Glutamatergic neuron (in vitro differentiated cells): ENCODE data around the gene ACSS2. TPM values are rescaled to one million over a fixed set of nuclear protein-coding genes. Genes with fewer than 3 reads are reported as not detected.

ENCODE experiments used
- DNase-seq: peaks from one replicate; pipeline ENCODE4 v3.0.0; 2022
- H3K27ac Mint-ChIP-seq: one replicate; pipeline ENCODE4 v1.8.0; 2020; ENCODE audit warnings: mild to moderate bottlenecking, mixed read lengths, inconsistent platforms; ENCODE audit not compliant: unreplicated experiment
- H3K27me3 Mint-ChIP-seq: one replicate; pipeline ENCODE4 v1.8.0; 2020; ENCODE audit warnings: mild to moderate bottlenecking, moderate library complexity, mixed read lengths, inconsistent platforms; ENCODE audit not compliant: unreplicated experiment
- H3K36me3 Mint-ChIP-seq: one replicate; pipeline ENCODE4 v1.8.0; 2020; ENCODE audit warnings: mild to moderate bottlenecking, mixed read lengths, inconsistent platforms; ENCODE audit not compliant: unreplicated experiment
- H3K4me1 Mint-ChIP-seq: one replicate; pipeline ENCODE4 v1.8.0; 2020; ENCODE audit warnings: mild to moderate bottlenecking, low read depth, mixed read lengths, inconsistent platforms; ENCODE audit not compliant: unreplicated experiment
- H3K4me3 Mint-ChIP-seq: one replicate; pipeline ENCODE4 v1.8.0; 2020; ENCODE audit warnings: mild to moderate bottlenecking, mixed read lengths, inconsistent platforms; ENCODE audit not compliant: unreplicated experiment
- H3K9me3 Mint-ChIP-seq: one replicate; pipeline ENCODE4 v1.8.0; 2020; ENCODE audit warnings: mild to moderate bottlenecking, moderate library complexity, mixed read lengths, inconsistent platforms; ENCODE audit not compliant: unreplicated experiment
- total RNA-seq: library from RNA; stranded (reverse); fragmentation: NEBNext Ultra II Directional; extraction: Animal tissue kit (Norgen Biotek cat#: 25700); gene quantifications from one replicate; pipeline ENCODE4 v1.2.1, GENCODE V29; 2021; ENCODE audit not compliant: unreplicated experiment
- TF ChIP-seq, protein P1 (sequence below): fragments of 200-600 bp; sonication (generic); IDR thresholded peaks from one replicate; pipeline ENCODE4 v1.5.0; 2021; ENCODE audit not compliant: partially characterized antibody, unreplicated experiment

Gene ACSS2
- total RNA-seq, 1 donor from 2014 or later, result 53.3 TPM

DNA sequence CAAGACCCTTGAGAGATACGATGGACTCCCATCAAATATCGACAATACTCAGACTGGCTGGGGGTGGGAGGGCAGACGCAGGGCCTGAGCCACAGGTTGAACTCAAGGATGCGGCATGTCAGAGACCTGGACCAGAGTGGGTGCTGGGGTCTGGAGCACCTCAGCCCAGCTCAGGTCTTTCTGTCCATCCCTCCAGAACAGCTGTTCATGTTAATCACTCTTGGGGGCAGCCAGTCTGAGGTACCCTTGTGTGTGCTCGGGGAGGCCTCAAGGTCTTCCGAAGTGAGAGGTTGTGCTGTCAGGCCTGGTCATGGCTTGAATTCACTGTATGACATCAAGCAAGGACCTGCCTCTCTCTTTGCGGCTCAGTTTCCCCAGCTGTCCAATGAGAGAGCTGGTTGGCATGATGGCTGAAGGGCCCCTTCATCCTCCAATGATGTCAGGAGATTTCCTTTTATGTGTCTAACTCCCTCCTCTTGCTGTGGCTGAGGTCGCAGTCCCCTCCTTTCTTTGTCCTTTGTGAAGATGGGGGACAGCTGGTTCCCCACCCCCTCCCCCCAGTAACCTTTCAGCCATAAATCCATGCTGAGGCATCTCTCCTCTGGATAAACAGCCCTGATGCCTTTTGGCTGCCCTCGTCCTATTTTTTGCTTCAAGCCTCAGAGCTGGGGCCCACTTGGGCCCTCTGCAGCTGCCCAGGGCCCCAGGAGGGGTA, 94.6 kb downstream of the ACSS2 start:
- Mint-ChIP-seq H3K4me3 (no peak overlapping the region), H3K27me3 (peaks cover 2% of the 10 kb centered on the region), H3K36me3 (no peaks in the 10 kb centered on the region), H3K27ac (no peak overlapping the region), H3K9me3 (peaks cover 2% of the 10 kb centered on the region), H3K4me1 (no peaks in the 10 kb centered on the region)
- DNase-seq, result no peak
- TF ChIP-seq, protein P1, sequence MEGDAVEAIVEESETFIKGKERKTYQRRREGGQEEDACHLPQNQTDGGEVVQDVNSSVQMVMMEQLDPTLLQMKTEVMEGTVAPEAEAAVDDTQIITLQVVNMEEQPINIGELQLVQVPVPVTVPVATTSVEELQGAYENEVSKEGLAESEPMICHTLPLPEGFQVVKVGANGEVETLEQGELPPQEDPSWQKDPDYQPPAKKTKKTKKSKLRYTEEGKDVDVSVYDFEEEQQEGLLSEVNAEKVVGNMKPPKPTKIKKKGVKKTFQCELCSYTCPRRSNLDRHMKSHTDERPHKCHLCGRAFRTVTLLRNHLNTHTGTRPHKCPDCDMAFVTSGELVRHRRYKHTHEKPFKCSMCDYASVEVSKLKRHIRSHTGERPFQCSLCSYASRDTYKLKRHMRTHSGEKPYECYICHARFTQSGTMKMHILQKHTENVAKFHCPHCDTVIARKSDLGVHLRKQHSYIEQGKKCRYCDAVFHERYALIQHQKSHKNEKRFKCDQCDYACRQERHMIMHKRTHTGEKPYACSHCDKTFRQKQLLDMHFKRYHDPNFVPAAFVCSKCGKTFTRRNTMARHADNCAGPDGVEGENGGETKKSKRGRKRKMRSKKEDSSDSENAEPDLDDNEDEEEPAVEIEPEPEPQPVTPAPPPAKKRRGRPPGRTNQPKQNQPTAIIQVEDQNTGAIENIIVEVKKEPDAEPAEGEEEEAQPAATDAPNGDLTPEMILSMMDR, result no peak

DNA sequence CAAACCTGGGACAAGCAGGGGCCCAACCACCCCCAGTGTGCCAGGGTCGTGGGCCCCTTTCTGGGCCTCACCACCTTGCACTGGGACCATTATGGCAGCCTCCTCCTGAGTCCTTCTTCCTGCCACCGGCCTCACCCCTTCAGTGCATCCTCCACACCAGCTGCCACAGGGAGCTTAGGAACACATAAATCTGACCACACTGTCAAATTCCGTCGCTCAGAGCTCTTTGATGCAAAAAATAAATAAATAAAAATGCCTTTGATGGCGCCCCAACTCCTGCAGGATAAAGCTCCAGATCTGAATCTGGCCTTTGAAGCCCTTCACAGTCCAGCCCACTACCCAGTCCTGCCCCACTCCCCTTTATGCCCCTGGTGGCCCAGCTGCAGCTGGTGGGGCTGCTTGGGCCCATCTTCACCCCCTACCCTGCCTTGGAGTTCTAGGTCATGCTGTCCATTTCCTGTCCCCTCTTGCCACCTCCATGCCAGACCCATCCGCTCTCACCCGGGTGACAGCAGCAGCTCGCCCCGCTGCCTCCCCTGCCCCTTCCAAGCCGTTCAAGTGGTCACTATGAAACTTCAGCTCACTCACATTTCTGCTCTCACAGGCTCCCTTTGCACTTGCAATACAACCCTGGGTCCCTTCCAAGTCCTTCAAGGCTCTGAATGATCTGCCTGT, 95.3 kb downstream of the ACSS2 start:
- Mint-ChIP-seq H3K36me3 (no peaks in the 10 kb centered on the region), H3K27me3 (peaks cover 2% of the 10 kb centered on the region), H3K9me3 (peaks cover 2% of the 10 kb centered on the region), H3K4me1 (no peaks in the 10 kb centered on the region), H3K4me3 (no peak overlapping the region), H3K27ac (no peak overlapping the region)
- no peak for DNase-seq
- TF ChIP-seq, protein P1, result no peak

DNA sequence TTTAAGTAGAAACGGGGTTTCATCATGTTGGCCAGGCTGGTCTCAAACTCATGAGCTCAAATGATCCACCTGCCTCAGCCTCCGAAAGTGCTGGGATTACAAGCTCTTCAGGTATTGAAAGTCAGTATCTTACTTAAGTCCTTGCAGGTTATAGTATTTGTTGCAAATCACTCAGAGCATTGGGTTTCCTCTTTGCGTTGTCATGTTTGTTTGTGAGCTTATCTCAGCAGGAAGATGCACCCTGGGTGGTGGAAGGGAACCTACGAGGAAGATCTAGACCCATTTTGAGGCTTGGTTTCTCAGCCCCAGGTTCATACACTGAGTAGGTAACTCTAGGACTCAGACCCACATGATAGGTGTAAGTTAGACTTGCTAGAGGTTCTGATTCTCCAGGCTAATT, 97.8 kb downstream of the ACSS2 start:
- no peak for DNase-seq
- Mint-ChIP-seq H3K27ac (no peak overlapping the region), H3K27me3 (peaks cover 3% of the 10 kb centered on the region), H3K36me3 (no peaks in the 10 kb centered on the region), H3K4me3 (no peak overlapping the region), H3K9me3 (peaks cover 2% of the 10 kb centered on the region), H3K4me1 (peaks cover 5% of the 10 kb centered on the region)
- TF ChIP-seq, protein P1, result no peak

DNA sequence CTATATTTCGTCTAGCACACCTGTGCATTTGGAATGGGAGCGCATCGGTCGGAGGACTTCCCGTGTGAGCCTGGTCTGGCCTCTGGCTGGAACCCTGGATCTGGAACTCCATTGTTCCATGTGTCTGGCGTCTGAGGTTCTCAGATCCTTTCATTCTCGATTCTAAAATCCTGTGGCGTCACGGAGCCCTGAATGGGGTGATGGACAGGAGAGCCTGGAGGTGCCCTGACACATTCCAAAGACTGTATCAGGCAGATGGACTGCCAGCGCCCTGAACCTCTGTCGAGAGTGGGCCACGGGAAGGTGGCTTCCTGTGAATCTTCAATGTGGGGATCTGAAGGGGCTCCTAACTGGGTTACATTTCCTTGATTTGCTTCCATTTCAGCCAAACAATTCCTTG, 99.9 kb downstream of the ACSS2 start:
- Mint-ChIP-seq H3K36me3 (no peaks in the 10 kb centered on the region), H3K4me3 (no peak overlapping the region), H3K27me3 (peaks cover 3% of the 10 kb centered on the region), H3K4me1 (peaks cover 9% of the 10 kb centered on the region), H3K9me3 (peaks cover 2% of the 10 kb centered on the region), H3K27ac (no peak overlapping the region)
- TF ChIP-seq, protein P1, result no peak
- no peak for DNase-seq

Other genes with a start within 250 kb of the ACSS2 start
- gene PIGU, start 199.5 kb upstream of the ACSS2 start, total RNA-seq, result 19.4 TPM
- 178 TPM for gene TP53INP2, start 172.3 kb upstream of the ACSS2 start, total RNA-seq
- gene NCOA6, start 51.0 kb upstream of the ACSS2 start, total RNA-seq, result 45.6 TPM
- gene GGT7, start 3.8 kb upstream of the ACSS2 start, total RNA-seq, result 81.9 TPM
- gene GSS, start 79.2 kb downstream of the ACSS2 start, total RNA-seq, result 28.2 TPM
- gene MYH7B, start 79.3 kb downstream of the ACSS2 start, total RNA-seq, result 1.5 TPM
- gene TRPC4AP, start 216.2 kb downstream of the ACSS2 start, total RNA-seq, result 67.5 TPM